Measurements from ENCODE around the gene MIX23. TPM values are rescaled to one million over a fixed set of nuclear protein-coding genes. Genes with fewer than 3 reads are reported as not detected.

MIX23 gene
- total RNA-seq, 4 donors from 2014 or later = 6.4 to 21.6 (median 12.7) TPM

DNA sequence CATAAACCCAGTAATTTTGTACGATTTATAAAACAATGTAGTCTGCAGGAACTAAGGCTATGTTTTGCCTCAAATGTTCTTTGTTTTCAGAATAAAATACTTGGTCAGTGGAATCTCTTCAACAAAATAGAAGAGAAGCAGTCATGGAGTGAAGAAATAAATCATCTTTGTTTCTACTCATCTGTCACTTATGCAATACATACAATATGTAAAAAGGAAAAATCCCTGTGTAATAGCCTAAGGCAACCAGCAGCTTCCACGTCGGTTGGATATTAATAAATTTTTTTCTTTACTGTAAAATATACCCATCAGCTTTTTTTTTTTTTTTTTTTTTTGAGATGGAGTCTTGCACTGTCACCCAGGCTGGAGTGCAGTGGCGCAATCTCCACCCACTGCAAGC is 38.1 kb upstream of the MIX23 start:
- intact Hi-C loops (cut with DNase I) = no loop called here
- H3K27me3 ChIP-seq = no peaks in the 10 kb centered on the region
- WGBS = 66% methylated on average over 4 of the region's 4 CpGs
- DNase-seq (ENCODE audit: extremely low spot score) = no peak
- no peaks in the 10 kb centered on the region for H3K9me3 ChIP-seq
- H3K36me3 ChIP-seq = peaks cover 18 to 31% (median 22%) of the 10 kb centered on the region in 4 donors
- no peak overlapping the region for H3K27ac ChIP-seq (replicated peaks in 1 of 4)
- H3K4me3 ChIP-seq = no peak overlapping the region
- TF ChIP-seq POLR2A (IDR thresholded peaks at IDR 0.05; ENCODE audit: low read depth) = no peak
- no peak for TF ChIP-seq POLR2AphosphoS5 (IDR thresholded peaks at IDR 0.05)
- no peak for TF ChIP-seq EP300 (IDR thresholded peaks at IDR 0.05)
- TF ChIP-seq CTCF (IDR thresholded peaks at IDR 0.05) = no peak
- H3K4me1 ChIP-seq = peaks cover 7 to 12% (median 9%) of the 10 kb centered on the region in 4 donors

- 47% methylated on average over 14 of the region's 14 CpGs for WGBS
- Histone ChIP-seq H3K9me3 (no peaks in the 10 kb centered on the region), H3K4me1 (peaks cover 27 to 39% (median 34%) of the 10 kb centered on the region in 4 donors), H3K4me3 (peak overlapping the region; percentile 73 to 86 (median 75)), H3K27me3 (no peaks in the 10 kb centered on the region), H3K27ac (replicated peaks in 1 of 4) (peak overlapping the region in 3 of 4 donors; percentile 86 to 87 (median 87)), H3K36me3 (peaks cover 4 to 25% (median 8%) of the 10 kb centered on the region in 4 donors)
- TF ChIP-seq POLR2AphosphoS5 (IDR thresholded peaks at IDR 0.05) = no peak
- TF ChIP-seq CTCF (IDR thresholded peaks at IDR 0.05) = no peak
- no peak for TF ChIP-seq POLR2A (IDR thresholded peaks at IDR 0.05; ENCODE audit: low read depth)
- TF ChIP-seq EP300 (IDR thresholded peaks at IDR 0.05) = no peak
- intact Hi-C loops (cut with DNase I) = no loop called here
- no peak for DNase-seq (ENCODE audit: extremely low spot score)
Observed at GRCh38 chr3:122416966-122417365, 33.9 kb upstream of the MIX23 start.

DNA sequence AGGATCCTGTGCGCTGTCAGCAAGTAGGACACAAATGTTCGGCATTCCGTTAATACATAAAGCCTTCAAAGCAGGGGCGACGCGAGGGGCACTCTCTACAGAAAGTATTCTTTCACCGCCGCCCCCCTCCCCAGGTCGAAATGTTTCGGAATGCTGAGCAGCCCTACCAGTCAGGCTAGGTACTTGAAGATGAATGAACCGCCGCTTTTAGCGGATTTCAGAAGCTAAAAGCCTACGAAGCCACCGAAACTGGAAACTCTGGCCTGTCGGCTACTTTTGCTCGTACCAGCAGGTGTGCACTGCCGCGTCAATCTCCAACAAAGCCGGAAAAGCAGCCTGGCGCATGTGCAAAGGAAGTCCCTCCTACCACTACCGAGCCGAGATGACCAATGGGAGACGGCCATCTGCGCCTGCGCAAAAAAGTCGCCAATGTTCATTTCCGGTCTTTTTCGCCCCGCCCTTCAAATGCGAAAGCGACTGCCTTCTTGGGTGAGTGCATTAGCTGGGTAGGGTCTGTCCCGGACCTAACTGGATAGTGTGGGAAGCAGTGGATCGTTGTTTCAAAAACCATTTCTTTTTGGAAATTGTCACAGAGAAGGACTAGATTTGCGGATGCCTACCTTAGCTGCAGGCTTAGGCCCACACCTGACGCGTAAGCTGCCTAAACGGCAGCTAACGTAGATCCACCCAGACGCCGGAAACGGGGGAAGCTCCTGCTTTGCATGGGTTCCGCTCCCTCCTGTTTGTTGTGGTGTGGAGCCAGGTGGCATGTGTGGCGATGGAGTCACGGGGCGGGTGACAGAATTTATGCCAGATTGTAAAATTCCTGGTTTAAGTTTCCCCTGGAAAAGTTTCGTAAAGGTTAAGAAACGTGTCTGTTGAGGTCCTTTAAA is 33.0 kb upstream of the MIX23 start, which contains the start of gene WDR5B:
TSS of gene WDR5B (minus strand) at position 301 of the 893 bp plus-strand sequence. CDS start 534 bp downstream, outside the sequence.
- H3K4me3 ChIP-seq = peak within 1 kb of the TSS; percentile 73 to 86 (median 75)
- intact Hi-C loops (cut with DNase I) = loop anchor here (2.0 kb wide), 1 partner anchor 31 kb away; the partner anchor contains the start of gene FAM162A
- H3K36me3 ChIP-seq = peaks cover 0 to 22% (median 11%) of the 10 kb centered on the region in 4 donors
- peak; percentile 100 for DNase-seq (ENCODE audit: extremely low spot score)
- peak within 1 kb of the TSS; percentile 86 to 89 (median 87) for H3K27ac ChIP-seq (replicated peaks in 1 of 4)
- H3K4me1 ChIP-seq = peaks cover 27 to 40% (median 35%) of the 10 kb centered on the region in 4 donors
- H3K27me3 ChIP-seq = no peaks in the 10 kb centered on the region
- peak in 1 of 3 experiments; percentile 14 for TF ChIP-seq CTCF (IDR thresholded peaks at IDR 0.05)
- peak; percentile 71 for TF ChIP-seq POLR2A (IDR thresholded peaks at IDR 0.05; ENCODE audit: low read depth)
- peak; percentile 92 to 95 for TF ChIP-seq POLR2AphosphoS5 (IDR thresholded peaks at IDR 0.05)
- no peak for TF ChIP-seq EP300 (IDR thresholded peaks at IDR 0.05)
- H3K9me3 ChIP-seq = no peaks in the 10 kb centered on the region
- 0% methylated on average over 23 of the region's 48 CpGs for WGBS

DNA sequence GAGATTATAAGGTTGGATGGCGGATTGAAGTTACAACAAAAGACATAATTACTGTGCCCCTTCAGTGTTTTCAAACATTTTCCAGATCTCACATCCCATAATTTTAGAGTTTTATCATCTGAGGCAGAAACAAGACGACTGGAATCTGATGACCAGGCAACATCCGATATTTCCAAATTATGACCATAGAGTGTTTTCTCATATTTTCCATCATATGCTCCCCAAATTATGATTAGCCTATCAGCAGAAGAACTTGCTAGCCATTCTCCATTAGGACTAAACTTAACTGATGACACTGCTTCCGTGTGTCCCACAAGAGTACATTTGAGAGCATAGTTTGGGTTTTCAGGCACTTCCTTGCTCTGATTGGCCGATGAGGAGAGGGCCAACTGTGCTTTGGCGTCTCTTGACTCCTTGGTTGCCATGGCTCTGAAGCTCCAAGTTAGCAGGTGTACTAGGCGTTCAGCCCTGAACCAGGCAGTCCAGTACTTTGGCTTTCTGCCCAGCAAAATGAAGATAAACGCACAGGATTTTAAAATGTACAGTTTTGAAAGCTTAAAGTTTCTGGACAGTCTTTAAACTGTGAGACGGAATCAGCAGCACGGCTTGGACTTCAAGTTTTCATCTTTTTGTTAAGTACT is 32.2 kb upstream of the MIX23 start:
- Histone ChIP-seq H3K9me3 (no peaks in the 10 kb centered on the region), H3K36me3 (peaks cover 7 to 29% (median 16%) of the 10 kb centered on the region in 4 donors), H3K4me3 (peak overlapping the region; percentile 73 to 86 (median 75)), H3K27ac (replicated peaks in 1 of 4) (peak overlapping the region; percentile 86 to 89 (median 87)), H3K4me1 (peaks cover 27 to 40% (median 35%) of the 10 kb centered on the region in 4 donors), H3K27me3 (no peaks in the 10 kb centered on the region)
- intact Hi-C loops (cut with DNase I) = loop anchor here (2.0 kb wide), 1 partner anchor 30 kb away; the partner anchor contains the start of gene FAM162A
- no peak for DNase-seq (ENCODE audit: extremely low spot score)
- TF ChIP-seq EP300 (IDR thresholded peaks at IDR 0.05) (no peak), CTCF (IDR thresholded peaks at IDR 0.05) (no peak), POLR2A (IDR thresholded peaks at IDR 0.05; ENCODE audit: low read depth) (no peak), POLR2AphosphoS5 (IDR thresholded peaks at IDR 0.05) (no peak)
- 22% methylated on average over 10 of the region's 10 CpGs for WGBS

All from esophagus muscularis mucosa (tissue), 4 donors.